ENCODE data around the gene SIRT5.

The SIRT5 gene

DNA sequence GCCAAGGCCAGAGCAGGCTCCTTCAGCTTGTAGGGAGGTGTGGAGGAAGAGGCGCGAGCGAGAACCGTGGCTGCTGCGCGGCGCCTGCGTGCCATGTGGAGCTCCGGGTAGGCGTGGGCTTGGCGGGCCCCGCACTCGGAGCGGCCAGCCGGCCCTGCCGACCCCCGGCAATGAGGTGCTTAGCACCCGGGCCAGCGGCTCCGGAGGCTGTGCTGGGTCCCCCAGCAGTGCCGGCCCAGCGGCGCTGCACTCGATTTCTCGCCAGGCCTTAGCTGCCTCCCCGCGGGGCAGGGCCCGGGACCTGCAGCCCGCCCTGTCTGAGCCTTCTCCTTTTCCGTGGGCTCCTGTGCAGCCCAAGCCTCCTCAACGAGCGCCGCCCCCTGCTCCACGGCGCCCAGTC, 32.9 kb upstream of the SIRT5 start:
- H3K27ac ChIP-seq: no peak overlapping the region
- intact Hi-C loops (cut with DNase I; ENCODE audit: low total_unique reads): no loop called here

DNA sequence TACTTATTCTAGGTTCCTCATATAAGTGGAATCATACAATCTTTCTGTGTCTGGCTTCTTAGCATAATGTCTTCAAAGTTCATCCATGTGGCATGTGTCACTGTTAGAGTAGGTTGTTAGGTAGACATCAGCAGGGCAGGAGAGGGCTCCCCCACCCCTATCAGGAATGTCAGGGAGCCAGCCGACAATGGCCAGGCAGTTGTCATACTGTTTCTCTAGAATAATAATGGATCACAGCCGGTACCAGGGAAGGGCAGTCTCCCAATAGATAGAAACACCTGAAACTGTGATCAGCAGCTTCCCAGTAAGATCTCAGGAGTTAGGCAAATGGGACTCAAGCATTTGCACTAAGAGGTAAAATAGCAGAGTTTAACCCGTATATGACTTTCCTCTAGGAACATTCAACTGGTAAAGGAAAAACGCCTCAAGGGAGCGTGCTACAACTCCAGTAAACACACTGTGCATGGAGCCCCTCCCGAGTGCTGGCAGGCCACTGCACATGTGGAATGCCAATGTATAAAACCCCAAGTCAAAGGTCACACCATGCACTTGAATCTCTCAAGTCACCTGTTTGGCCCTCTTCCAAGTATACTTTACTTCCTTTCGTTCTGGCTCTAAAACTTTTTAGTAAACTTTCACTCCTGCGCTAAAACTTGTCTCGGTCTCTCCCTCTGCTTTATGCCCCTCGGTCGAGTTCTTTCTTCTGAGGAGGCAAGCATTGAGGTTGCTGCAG, 29.8 kb upstream of the SIRT5 start:
- Histone ChIP-seq H3K4me3 (no peak overlapping the region), H3K4me1 (no peaks in the 10 kb centered on the region), H3K27me3 (no peaks in the 10 kb centered on the region), H3K27ac (no peak overlapping the region), H3K36me3 (no peaks in the 10 kb centered on the region), H3K9me3 (no peaks in the 10 kb centered on the region)
- DNase-seq: no peak
- TF ChIP-seq, protein P1, sequence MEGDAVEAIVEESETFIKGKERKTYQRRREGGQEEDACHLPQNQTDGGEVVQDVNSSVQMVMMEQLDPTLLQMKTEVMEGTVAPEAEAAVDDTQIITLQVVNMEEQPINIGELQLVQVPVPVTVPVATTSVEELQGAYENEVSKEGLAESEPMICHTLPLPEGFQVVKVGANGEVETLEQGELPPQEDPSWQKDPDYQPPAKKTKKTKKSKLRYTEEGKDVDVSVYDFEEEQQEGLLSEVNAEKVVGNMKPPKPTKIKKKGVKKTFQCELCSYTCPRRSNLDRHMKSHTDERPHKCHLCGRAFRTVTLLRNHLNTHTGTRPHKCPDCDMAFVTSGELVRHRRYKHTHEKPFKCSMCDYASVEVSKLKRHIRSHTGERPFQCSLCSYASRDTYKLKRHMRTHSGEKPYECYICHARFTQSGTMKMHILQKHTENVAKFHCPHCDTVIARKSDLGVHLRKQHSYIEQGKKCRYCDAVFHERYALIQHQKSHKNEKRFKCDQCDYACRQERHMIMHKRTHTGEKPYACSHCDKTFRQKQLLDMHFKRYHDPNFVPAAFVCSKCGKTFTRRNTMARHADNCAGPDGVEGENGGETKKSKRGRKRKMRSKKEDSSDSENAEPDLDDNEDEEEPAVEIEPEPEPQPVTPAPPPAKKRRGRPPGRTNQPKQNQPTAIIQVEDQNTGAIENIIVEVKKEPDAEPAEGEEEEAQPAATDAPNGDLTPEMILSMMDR (IDR thresholded peaks at IDR 0.05): no peak
- intact Hi-C loops (cut with DNase I; ENCODE audit: low total_unique reads): no loop called here

More for the DNA sequence above, 32.9 kb upstream of the SIRT5 start:
- Histone ChIP-seq H3K4me1 (no peaks in the 10 kb centered on the region), H3K36me3 (no peaks in the 10 kb centered on the region), H3K27me3 (no peaks in the 10 kb centered on the region), H3K9me3 (no peaks in the 10 kb centered on the region), H3K4me3 (no peak overlapping the region)
- TF ChIP-seq, protein P1 (IDR thresholded peaks at IDR 0.05): no peak
- no peak for DNase-seq

DNA sequence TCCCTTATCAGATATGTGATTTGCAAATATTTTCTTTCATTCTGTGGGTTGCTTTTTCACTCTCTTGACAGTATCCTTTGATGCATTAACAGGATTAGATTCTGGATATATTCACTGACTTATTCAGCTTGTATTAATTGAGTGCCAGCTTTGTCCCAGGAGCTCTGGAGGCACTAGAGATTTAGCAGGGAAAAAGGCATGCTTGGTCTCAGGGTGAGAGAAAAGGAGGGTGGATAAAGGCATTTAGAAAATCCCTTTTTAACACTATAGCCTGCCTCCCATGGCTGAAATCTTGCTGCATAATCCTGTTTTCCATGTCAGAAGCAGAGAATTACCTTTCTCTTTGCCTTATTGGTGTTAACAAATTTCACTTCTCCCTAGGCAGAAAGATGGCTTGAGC, 28.5 kb upstream of the SIRT5 start:
- intact Hi-C loops (cut with DNase I; ENCODE audit: low total_unique reads): no loop called here
- H3K9me3 ChIP-seq: no peaks in the 10 kb centered on the region

DNA sequence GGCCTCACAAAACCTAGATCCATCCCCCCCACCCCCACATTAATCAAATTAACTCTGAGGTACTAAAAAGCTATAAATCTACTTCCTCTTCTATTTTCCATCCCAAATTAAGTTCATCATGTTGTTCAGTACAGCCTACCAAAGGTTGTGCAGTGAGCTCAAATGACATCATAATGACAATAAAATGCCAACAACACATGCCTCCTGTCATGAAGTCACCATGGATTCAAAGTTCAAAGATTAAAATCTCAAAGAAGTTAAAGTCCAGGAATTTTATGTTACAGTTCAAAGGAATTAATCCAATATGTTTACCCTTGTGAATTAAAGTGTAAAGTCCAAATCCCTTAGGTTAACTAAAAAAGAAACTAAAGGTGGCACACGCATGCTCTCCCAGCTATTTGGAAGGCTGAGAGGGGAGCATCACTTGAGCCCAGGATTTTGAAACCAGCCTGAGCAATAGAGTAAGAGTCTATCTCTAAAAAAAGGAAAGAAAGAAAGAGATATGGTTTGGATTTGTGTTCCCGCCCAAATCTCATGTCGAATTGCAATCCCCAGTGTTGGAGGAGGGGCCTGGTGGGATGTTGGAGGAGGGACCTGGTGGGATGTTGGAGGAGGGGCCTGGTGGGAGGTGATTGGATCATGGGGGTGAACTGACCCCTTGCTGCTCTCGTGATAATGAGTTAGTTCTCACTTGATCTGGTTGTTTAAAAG, 25.7 kb upstream of the SIRT5 start:
- Histone ChIP-seq H3K27me3 (no peaks in the 10 kb centered on the region), H3K36me3 (no peaks in the 10 kb centered on the region), H3K4me3 (no peak overlapping the region), H3K9me3 (no peaks in the 10 kb centered on the region), H3K4me1 (no peaks in the 10 kb centered on the region), H3K27ac (no peak overlapping the region)
- DNase-seq: no peak
- TF ChIP-seq, protein P1 (IDR thresholded peaks at IDR 0.05): no peak
- intact Hi-C loops (cut with DNase I; ENCODE audit: low total_unique reads): no loop called here

More for the DNA sequence above, 28.5 kb upstream of the SIRT5 start:
- Histone ChIP-seq H3K36me3 (no peaks in the 10 kb centered on the region), H3K27me3 (no peaks in the 10 kb centered on the region), H3K4me1 (no peaks in the 10 kb centered on the region), H3K27ac (no peak overlapping the region), H3K4me3 (no peak overlapping the region)
- TF ChIP-seq, protein P1 (IDR thresholded peaks at IDR 0.05): no peak
- DNase-seq: no peak

DNA sequence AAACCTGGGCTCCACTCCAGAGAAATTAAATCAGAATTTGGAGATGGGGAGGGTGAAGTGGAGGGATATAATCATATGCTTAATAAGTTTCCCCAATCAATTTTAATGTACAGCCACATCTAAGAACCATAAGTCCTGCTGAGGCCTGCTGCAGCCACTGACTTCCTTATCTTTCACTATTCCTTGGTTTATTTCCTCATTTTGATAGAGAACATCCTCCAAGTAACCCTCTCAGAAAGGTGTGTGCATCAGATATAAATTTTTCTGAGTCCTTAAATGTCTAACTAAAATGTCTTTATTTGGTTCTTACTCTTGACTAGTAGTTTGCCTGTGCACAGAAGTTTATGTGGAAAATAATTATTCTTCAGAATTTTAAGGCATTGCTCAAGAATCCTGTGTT, 23.7 kb upstream of the SIRT5 start:
- H3K27ac ChIP-seq: no peak overlapping the region
- no peaks in the 10 kb centered on the region for H3K27me3 ChIP-seq
- DNase-seq: no peak
- H3K4me3 ChIP-seq: no peak overlapping the region
- TF ChIP-seq, protein P1 (IDR thresholded peaks at IDR 0.05): no peak
- no peaks in the 10 kb centered on the region for H3K4me1 ChIP-seq
- intact Hi-C loops (cut with DNase I; ENCODE audit: low total_unique reads): no loop called here
- no peaks in the 10 kb centered on the region for H3K9me3 ChIP-seq
- H3K36me3 ChIP-seq: no peaks in the 10 kb centered on the region

Measured in tibial artery (tissue), 4 donors.